Endothelial cell of umbilical vein (primary cell): ENCODE results near the gene RNASEH1. TPM values are rescaled to one million over a fixed set of nuclear protein-coding genes. Genes with fewer than 3 reads are reported as not detected.

Source experiments
- BruUV-seq: library from RNA; stranded (reverse); fragments of 400-500 nt; replicated peaks from 2 replicates; lab custom pipeline; 2021; lab: Mats Ljungman, UMichigan
- CTCF ChIA-PET: fragments of 300-600, 350-600 bp; sonication (Branson Sonifier 250); formaldehyde crosslinking; loops from one replicate; lab custom pipeline; 2021; ENCODE audit warnings: antibody characterized with exemption, inconsistent platforms; lab: Charles Lee
- POLR2A ChIA-PET: fragments of 300-600, 350-600 bp; sonication (Branson Sonifier 250); formaldehyde crosslinking; loops from one replicate; lab custom pipeline; 2021; ENCODE audit warnings: antibody characterized with exemption, inconsistent platforms; lab: Charles Lee
- DNase-seq: peaks from one replicate; pipeline ENCODE4 v3.0.0-alpha.2; 2011; ENCODE audit warnings: low read depth, low spot score
- FAIRE-seq: peaks from 2 replicates; lab custom pipeline; 2011; peaks lifted over from hg19 to GRCh38; lab: Jason Lieb, UNC
- H2AFZ ChIP-seq: 2 replicates; pipeline ENCODE4 v1.6.0; 2012; ENCODE audit warnings: low read depth, low read length, control low read depth, inconsistent platforms
- H3K27ac ChIP-seq: 2 replicates; pipeline ENCODE4 v1.5.1; 2011; ENCODE audit warnings: low read depth, mild to moderate bottlenecking, control low read depth, low read length, moderate library complexity; ENCODE audit not compliant: insufficient read depth
- H3K27me3 ChIP-seq, 2 experiments: 2 replicates each; pipeline versions ENCODE4 v1.6.0 to v1.6.1; 2011; ENCODE audit warnings: low read length in 2 of 2, mixed read lengths in 1 of 2; ENCODE audit not compliant: control insufficient read depth in 2 of 2, insufficient read depth in 2 of 2
- H3K36me3 ChIP-seq, 2 experiments: 2 replicates in 1 of 2; 3 replicates in 1 of 2; pipeline ENCODE4 v1.5.1; 2011; ENCODE audit warnings: low read length in 2 of 2, mild to moderate bottlenecking in 1 of 2, moderate library complexity in 1 of 2; ENCODE audit not compliant: control insufficient read depth in 2 of 2, insufficient read depth in 2 of 2; ENCODE audit errors: extremely low read depth in 1 of 2
- H3K4me1 ChIP-seq: 3 replicates; pipeline ENCODE4 v1.5.1; 2011; ENCODE audit warnings: mild to moderate bottlenecking, low read length; ENCODE audit not compliant: control insufficient read depth, insufficient read depth; ENCODE audit errors: extremely low read depth
- H3K4me2 ChIP-seq: 2 replicates; pipeline ENCODE4 v1.6.1; 2011; ENCODE audit warnings: low read length, control low read depth, mixed read lengths; ENCODE audit not compliant: insufficient read depth
- H3K4me3 ChIP-seq, 3 experiments: fragments of 200-600 bp in 1 of 3; sonication (generic), shearing (Covaris generic) in 1 of 3; replicated peaks in 1 of 3; 2 replicates each; pipeline ENCODE4 v1.5.1; 2011 to 2016; ENCODE audit warnings: control low read depth in 3 of 3, low read length in 3 of 3, mild to moderate bottlenecking in 2 of 3, inconsistent platforms in 1 of 3, low read depth in 1 of 3, moderate library complexity in 1 of 3; ENCODE audit not compliant: insufficient read depth in 1 of 3
- H3K79me2 ChIP-seq: 2 replicates; pipeline ENCODE4 v1.6.0; 2012; ENCODE audit warnings: low read length, inconsistent platforms; ENCODE audit not compliant: control insufficient read depth, insufficient read depth
- H3K9ac ChIP-seq: replicated peaks from 2 replicates; pipeline ENCODE3; 2011; ENCODE audit warnings: low read length, control low read depth; ENCODE audit not compliant: insufficient read depth; ENCODE audit errors: extremely low read depth
- H3K9me1 ChIP-seq: replicated peaks from 3 replicates; pipeline ENCODE4 v1.6.0; 2011; ENCODE audit warnings: mild to moderate bottlenecking, low read length; ENCODE audit not compliant: control insufficient read depth, insufficient read depth; ENCODE audit errors: extremely low read depth
- H3K9me3 ChIP-seq: replicated peaks from 2 replicates; pipeline ENCODE4 v1.5.1; 2012; ENCODE audit warnings: low read length, inconsistent platforms; ENCODE audit not compliant: control insufficient read depth, insufficient read depth
- H4K20me1 ChIP-seq: replicated peaks from 2 replicates; pipeline ENCODE3; 2011; ENCODE audit warnings: mild to moderate bottlenecking, low read length; ENCODE audit not compliant: control insufficient read depth, insufficient read depth; ENCODE audit errors: extremely low read depth
- CTCF ChIP-seq, 2 donors: IDR thresholded peaks; 1 replicate in 1 of 2; 2 replicates in 1 of 2; pipeline ENCODE4 v1.5.1; 2011; ENCODE audit warnings: low read length in 2 of 2, mild to moderate bottlenecking in 2 of 2, moderate library complexity in 2 of 2, control low read depth in 1 of 2, inconsistent platforms in 1 of 2, low read depth in 1 of 2; ENCODE audit not compliant: insufficient read depth in 1 of 2; ENCODE audit errors: extremely low read depth in 1 of 2
- EZH2 ChIP-seq: IDR thresholded peaks from 2 replicates; pipeline ENCODE4 v1.6.1; 2012; ENCODE audit warnings: borderline replicate concordance, low read depth, mild to moderate bottlenecking, moderate library complexity, low read length, inconsistent platforms; ENCODE audit not compliant: severe bottlenecking
- FOS ChIP-seq: IDR thresholded peaks from 2 replicates; pipeline ENCODE4 v1.6.1; 2011; ENCODE audit warnings: mild to moderate bottlenecking, low read length, moderate library complexity, borderline replicate concordance; ENCODE audit not compliant: insufficient read depth
- GATA2 ChIP-seq: IDR thresholded peaks from 2 replicates; pipeline ENCODE4 v1.7.0; 2011; ENCODE audit warnings: low read depth, mild to moderate bottlenecking, moderate library complexity, mixed read lengths, low read length; ENCODE audit not compliant: insufficient read length, insufficient read depth
- JUN ChIP-seq: IDR thresholded peaks from 2 replicates; pipeline ENCODE4 v1.6.1; 2011; ENCODE audit warnings: borderline replicate concordance, low read depth; ENCODE audit not compliant: insufficient read length, insufficient read depth
- MAX ChIP-seq: IDR thresholded peaks from 2 replicates; pipeline ENCODE4 v1.6.1; 2011; ENCODE audit not compliant: insufficient read depth, insufficient read length
- MYC ChIP-seq: IDR thresholded peaks from one replicate; pipeline ENCODE4 v1.6.1; 2011; ENCODE audit warnings: mild to moderate bottlenecking, low read depth, low read length
- POLR2A ChIP-seq: IDR thresholded peaks from 2 replicates; pipeline ENCODE4 v1.6.1; 2012; ENCODE audit warnings: low read depth, mild to moderate bottlenecking, control low read depth, low read length
- POLR2AphosphoS5 ChIP-seq: IDR thresholded peaks from 2 replicates; pipeline ENCODE4 v1.6.1; 2012; ENCODE audit warnings: low read depth, mild to moderate bottlenecking, control low read depth, low read length, moderate library complexity; ENCODE audit not compliant: insufficient read depth
- dilution Hi-C: fragments of 300-500 bp; cut with MboI; formaldehyde crosslinking; loops from one replicate; pipeline ENCODE4 v1.15.0; 2019; ENCODE audit warnings: low sequenced_read_pairs; ENCODE audit not compliant: extremely low pct_ligation_motif_present
- intact Hi-C: fragments of 100-400 bp; cut with micrococcal nuclease; formaldehyde crosslinking; loops from one replicate; pipeline ENCODE4 v1.10.0; 2022
- polyA plus RNA-seq, 4 experiments: library from polyadenylated mRNA; depleted of rRNA in 3 of 4; stranded (reverse) in 3 of 4; unstranded in 1 of 4; fragments of >200 nt; gene quantifications; 2 replicates each; pipeline versions ENCODE4 v1.2.1 to v1.2.3, GENCODE V29; 2011 to 2012; ENCODE audit warnings: missing spikeins in 1 of 4
- total RNA-seq: library from RNA; stranded (reverse); gene quantifications from 2 replicates; pipeline ENCODE4 v1.2.3, GENCODE V29; 2021

RNASEH1 gene
- total and polyA plus RNA-seq, 2 donors (not counting 3 experiments of a cell fraction or from before 2014, with no cell fraction given), result 12.8 to 30.8 TPM

DNA sequence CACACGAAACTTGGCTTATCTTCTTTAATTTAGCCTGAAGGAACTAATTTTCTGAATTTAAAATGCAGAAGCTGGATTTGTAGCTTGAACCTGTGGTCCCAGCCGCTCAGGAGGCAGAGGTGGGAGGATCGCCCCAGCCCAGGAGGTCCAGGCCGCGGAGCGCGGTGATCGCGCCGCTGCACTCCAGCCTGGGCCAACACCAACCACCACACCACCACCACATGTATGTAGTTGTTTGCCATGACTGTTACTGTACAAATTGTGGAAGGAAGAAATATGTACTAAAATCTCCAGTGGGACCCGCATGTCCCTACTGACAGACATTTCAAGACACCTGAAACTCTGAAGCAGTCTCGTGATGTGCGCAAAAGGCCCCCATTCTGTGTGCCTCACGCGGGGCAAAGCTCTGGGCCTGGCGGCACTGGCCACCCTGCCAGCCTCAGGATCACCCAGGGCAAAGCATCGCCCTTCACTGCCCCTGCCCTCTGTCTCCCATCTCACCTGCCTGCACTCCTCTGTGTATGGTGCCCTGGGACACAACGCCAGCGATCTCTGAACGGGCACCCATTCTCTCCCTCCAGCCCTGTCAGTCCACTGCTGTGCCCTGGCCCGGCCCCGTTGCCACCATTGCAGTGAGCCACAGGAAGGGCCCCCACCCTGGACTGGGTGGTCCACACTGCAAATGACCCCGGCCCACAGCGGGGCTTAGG, 28.7 kb downstream of the RNASEH1 start:
- ChIA-PET CTCF (no interaction called here), POLR2A (no interaction called here)
- H3K9me1 ChIP-seq, result no peaks in the 10 kb centered on the region
- no peaks in the 10 kb centered on the region for H3K4me1 ChIP-seq
- intact Hi-C loops (no loop called here), dilution Hi-C loops (no loop called here)
- H3K9me3 ChIP-seq, result no peaks in the 10 kb centered on the region
- no peaks in the 10 kb centered on the region for H3K79me2 ChIP-seq
- H3K27me3 ChIP-seq, result no peaks in the 10 kb centered on the region
- no peak for DNase-seq
- TF ChIP-seq POLR2A (no peak), POLR2AphosphoS5 (no peak), FOS (no peak), JUN (no peak), GATA2 (no peak), CTCF (IDR thresholded peaks at IDR 0.05; ENCODE audit: extremely low read depth in 1 of 2, insufficient read depth in 1 of 2, low read depth in 1 of 2, low read length in 2 of 2) (no peak), MYC (no peak), MAX (no peak), EZH2 (no peak)
- H4K20me1 ChIP-seq, result no peaks in the 10 kb centered on the region
- no peak overlapping the region for H3K4me2 ChIP-seq
- H2AFZ ChIP-seq, result no peak overlapping the region
- no TSS peak for BruUV-seq
- H3K36me3 ChIP-seq, result no peaks in the 10 kb centered on the region
- H3K4me3 ChIP-seq, result no peak overlapping the region
- FAIRE-seq, result no peak
- H3K27ac ChIP-seq, result no peak overlapping the region
- H3K9ac ChIP-seq, result no peak overlapping the region
